Measurements from ENCODE around the gene ADGRD1.

The ADGRD1 gene

DNA sequence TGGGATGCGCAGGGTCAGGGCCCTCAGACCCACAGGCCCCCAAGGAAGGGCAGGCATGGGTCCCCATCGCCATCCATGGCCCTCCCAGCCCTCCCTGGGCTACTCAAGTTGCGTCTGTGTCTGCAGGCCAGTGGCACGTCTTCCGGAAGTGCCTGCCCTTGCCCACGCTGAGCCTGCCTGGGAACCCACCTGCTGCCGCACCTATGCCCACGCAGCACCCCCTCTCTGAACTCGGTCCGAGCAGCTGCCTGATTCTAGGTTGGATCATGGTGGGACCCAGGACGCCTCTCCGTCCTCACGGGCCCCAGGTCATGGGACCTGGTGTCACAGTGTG is 182.8 kb downstream of the ADGRD1 start:
- Histone ChIP-seq H3K27me3 (ENCODE audit: control insufficient read depth in 2 of 2, insufficient read depth in 2 of 2, low read length in 2 of 2) (no peaks in the 10 kb centered on the region), H3K36me3 (ENCODE audit: control insufficient read depth in 2 of 2, insufficient read depth in 2 of 2, low read length in 2 of 2) (no peaks in the 10 kb centered on the region), H3K27ac (ENCODE audit: low read depth in 2 of 2, low read length in 2 of 2) (no peak overlapping the region), H3K4me3 (ENCODE audit: low read length in 2 of 2) (no peak overlapping the region), H3K9ac (ENCODE audit: low read depth in 1 of 2, low read length in 2 of 2) (no peak overlapping the region), H3K9me3 (ENCODE audit: control insufficient read depth in 2 of 2, low read length in 2 of 2) (no peaks in the 10 kb centered on the region), H3K4me1 (ENCODE audit: control insufficient read depth in 2 of 2, insufficient read depth in 2 of 2, low read length in 2 of 2) (no peaks in the 10 kb centered on the region)

DNA sequence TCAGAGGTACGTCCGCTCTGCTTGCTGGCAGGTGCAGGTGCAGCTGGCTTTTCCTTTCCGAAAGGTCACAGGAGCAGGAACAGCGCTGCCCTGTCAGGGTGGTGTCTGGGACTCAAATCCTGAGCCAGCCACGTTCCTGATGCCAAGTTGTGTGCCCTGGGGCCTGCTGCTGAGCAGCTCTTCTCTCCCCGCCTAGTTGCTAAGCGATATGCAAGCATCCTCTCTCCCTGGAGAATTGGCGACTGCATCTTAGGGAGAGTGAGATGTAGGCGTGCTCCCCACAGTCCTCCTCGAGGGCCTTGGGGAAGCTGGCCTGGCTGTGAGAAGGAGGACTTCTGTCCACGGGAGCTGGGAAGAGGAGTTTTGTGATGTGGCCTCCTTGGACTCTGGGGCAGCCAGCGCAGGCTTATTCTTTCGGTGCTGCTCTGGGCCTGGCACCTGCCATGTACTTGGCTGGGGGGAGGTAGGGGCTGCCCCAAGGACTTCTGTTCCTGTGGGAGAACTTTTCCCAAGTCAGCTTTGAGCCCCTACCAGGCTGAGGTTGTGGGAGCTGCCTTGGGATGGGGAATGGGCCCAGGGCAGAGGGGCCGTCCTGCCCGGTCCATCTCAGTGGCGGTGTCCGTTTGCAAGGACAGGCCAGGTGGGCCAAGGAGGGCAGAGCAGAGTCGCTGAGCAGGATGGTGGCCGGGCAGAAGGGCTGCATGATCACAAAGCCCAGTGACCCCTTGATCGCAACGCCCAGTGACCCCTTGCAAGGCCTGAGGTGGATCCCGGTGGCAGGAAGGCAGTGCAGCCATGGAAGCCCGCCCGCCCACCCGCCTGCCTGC is 183.5 kb downstream of the ADGRD1 start:
- no peaks in the 10 kb centered on the region for H3K4me1 ChIP-seq (ENCODE audit: control insufficient read depth in 2 of 2, insufficient read depth in 2 of 2, low read length in 2 of 2)
- H3K27me3 ChIP-seq (ENCODE audit: control insufficient read depth in 2 of 2, insufficient read depth in 2 of 2, low read length in 2 of 2) = no peaks in the 10 kb centered on the region
- H3K9ac ChIP-seq (ENCODE audit: low read depth in 1 of 2, low read length in 2 of 2) = no peak overlapping the region
- no peaks in the 10 kb centered on the region for H3K9me3 ChIP-seq (ENCODE audit: control insufficient read depth in 2 of 2, low read length in 2 of 2)
- H3K27ac ChIP-seq (ENCODE audit: low read depth in 2 of 2, low read length in 2 of 2) = no peak overlapping the region
- no peaks in the 10 kb centered on the region for H3K36me3 ChIP-seq (ENCODE audit: control insufficient read depth in 2 of 2, insufficient read depth in 2 of 2, low read length in 2 of 2)
- H3K4me3 ChIP-seq (ENCODE audit: low read length in 2 of 2) = no peak overlapping the region

DNA sequence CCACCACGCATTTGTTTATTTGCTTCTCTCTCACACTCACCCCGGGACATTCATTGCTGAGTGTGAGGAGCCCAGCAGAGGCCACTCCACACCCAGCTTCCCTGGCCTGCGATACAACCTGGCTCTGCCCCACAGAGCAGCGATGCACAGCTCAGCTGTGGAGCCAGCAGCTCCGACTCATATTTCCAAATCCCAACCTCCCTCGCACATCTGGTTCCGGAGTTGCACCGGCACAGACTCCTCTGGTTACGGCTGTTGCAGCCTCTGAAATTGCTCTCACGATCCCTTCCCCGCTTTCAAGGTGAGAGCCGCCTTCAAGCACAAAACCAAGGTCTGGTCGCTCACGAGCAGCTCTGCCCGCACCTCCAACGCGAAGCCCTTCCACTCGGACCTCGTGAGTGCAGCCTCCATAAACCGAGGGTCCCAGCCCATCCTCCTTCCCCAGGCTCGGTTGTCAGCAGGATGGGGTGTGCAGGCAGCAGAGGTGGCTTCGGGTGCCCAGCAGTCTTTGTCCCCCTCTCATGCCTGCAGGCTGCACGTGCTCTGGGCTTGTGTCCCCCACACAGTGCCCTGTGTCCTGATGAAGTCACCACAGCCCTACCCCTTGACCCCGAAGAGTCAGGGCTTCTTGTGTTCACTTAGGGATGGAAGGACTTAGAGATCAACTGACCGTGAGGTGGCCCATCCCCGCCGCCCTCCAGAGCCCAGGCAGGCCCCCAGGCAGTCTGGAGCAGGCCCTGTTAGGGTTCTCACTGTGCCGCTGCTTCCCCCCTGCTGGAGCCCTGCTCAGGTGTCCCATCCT is 184.3 kb downstream of the ADGRD1 start:
- Histone ChIP-seq H3K27me3 (ENCODE audit: control insufficient read depth in 2 of 2, insufficient read depth in 2 of 2, low read length in 2 of 2) (no peaks in the 10 kb centered on the region), H3K36me3 (ENCODE audit: control insufficient read depth in 2 of 2, insufficient read depth in 2 of 2, low read length in 2 of 2) (no peaks in the 10 kb centered on the region), H3K9me3 (ENCODE audit: control insufficient read depth in 2 of 2, low read length in 2 of 2) (no peaks in the 10 kb centered on the region), H3K4me1 (ENCODE audit: control insufficient read depth in 2 of 2, insufficient read depth in 2 of 2, low read length in 2 of 2) (no peaks in the 10 kb centered on the region), H3K4me3 (ENCODE audit: low read length in 2 of 2) (no peak overlapping the region), H3K27ac (ENCODE audit: low read depth in 2 of 2, low read length in 2 of 2) (no peak overlapping the region), H3K9ac (ENCODE audit: low read depth in 1 of 2, low read length in 2 of 2) (no peak overlapping the region)

DNA sequence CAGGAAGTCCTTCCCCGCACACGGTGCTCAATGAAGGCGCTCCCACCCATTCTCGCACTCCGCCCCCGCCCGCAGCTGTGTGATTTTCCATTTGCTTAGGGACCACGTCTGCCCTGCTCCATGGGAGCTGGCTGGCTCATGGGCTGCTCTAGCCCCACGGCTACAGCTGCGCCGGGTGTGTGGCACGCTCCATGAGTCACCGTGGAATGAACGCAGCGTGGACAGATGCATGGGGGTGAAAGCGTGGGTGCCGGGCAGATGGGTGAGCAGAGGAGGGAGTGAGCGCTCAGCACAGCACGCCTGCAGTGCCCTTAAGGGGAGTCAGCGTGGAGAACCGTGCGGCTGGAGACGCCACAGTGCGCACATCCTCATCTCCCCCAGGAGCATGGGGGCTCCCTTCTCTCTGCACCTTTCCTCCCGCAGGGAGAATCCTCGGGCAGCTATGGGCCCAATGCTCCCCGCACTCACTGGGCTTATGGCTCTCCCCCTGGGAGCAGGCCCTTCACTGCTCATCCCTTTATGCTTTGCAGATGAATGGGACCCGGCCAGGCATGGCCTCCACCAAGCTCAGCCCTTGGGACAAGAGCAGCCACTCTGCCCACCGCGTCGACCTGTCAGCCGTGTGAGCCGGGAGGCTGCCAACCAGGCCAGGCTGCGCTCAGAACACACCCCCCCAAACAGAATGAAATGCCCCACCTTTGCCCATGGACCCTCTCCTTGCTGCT is 185.1 kb downstream of the ADGRD1 start:
- no peaks in the 10 kb centered on the region for H3K36me3 ChIP-seq (ENCODE audit: control insufficient read depth in 2 of 2, insufficient read depth in 2 of 2, low read length in 2 of 2)
- H3K27ac ChIP-seq (ENCODE audit: low read depth in 2 of 2, low read length in 2 of 2) = no peak overlapping the region
- no peaks in the 10 kb centered on the region for H3K27me3 ChIP-seq (ENCODE audit: control insufficient read depth in 2 of 2, insufficient read depth in 2 of 2, low read length in 2 of 2)
- H3K9ac ChIP-seq (ENCODE audit: low read depth in 1 of 2, low read length in 2 of 2) = no peak overlapping the region
- no peaks in the 10 kb centered on the region for H3K9me3 ChIP-seq (ENCODE audit: control insufficient read depth in 2 of 2, low read length in 2 of 2)
- no peaks in the 10 kb centered on the region for H3K4me1 ChIP-seq (ENCODE audit: control insufficient read depth in 2 of 2, insufficient read depth in 2 of 2, low read length in 2 of 2)
- no peak overlapping the region for H3K4me3 ChIP-seq (ENCODE audit: low read length in 2 of 2)

DNA sequence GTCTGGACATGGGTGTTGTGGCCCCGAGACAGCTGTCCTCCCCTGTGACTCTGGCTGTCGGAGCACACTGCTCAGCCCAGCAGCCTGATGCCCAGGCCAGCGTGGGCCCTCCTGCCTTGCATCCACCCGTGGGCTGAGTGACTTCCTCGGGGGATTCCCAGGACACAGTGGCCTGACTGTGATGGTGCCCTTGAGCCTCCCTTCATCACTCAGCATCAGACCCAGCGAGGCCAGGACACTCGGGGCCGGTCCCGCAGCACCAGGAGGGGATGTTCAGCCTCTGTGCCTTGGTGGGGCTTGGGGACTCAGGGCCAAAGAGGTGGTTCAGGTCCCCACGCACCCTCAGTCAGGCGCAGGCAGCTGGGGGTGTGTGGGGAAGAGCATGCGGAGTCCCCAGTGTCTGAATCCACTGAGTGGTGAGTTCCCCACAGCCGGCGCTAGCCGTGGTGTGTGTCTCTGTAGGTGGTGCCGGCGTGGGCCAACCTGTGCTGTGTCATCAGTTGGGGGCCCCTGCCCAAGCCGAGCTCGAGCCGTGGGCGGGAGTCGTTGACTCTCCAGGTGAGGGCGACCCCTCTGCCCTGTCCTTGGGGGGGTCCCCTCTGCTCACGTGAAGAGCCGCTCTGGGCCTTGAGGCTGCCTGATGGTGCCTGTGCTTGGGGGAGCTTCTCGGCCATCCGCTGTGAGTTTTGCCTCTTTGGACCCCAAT is 185.8 kb downstream of the ADGRD1 start:
- H3K27me3 ChIP-seq (ENCODE audit: control insufficient read depth in 2 of 2, insufficient read depth in 2 of 2, low read length in 2 of 2) = no peaks in the 10 kb centered on the region

DNA sequence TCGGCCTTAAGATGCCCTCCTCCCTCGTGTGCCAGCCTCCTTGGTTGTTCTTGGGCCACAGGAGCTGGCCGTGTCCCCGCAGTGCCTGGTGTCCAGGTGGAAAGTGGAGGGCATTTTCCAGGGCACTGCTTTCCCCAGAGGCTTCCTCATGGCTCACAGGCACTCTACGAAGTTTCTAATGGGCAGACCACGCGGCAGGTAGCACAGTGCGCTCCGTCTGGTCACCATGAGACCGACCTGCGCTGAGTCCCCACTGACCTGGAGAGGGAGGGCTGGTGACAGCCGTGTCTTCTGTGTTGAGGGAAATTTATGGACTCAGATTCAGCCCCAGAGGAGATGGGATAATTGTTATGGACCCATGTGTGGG is 186.3 kb downstream of the ADGRD1 start:
- no peaks in the 10 kb centered on the region for H3K36me3 ChIP-seq (ENCODE audit: control insufficient read depth in 2 of 2, insufficient read depth in 2 of 2, low read length in 2 of 2)
- H3K4me3 ChIP-seq (ENCODE audit: low read length in 2 of 2) = no peak overlapping the region
- no peaks in the 10 kb centered on the region for H3K4me1 ChIP-seq (ENCODE audit: control insufficient read depth in 2 of 2, insufficient read depth in 2 of 2, low read length in 2 of 2)
- no peaks in the 10 kb centered on the region for H3K9me3 ChIP-seq (ENCODE audit: control insufficient read depth in 2 of 2, low read length in 2 of 2)
- H3K27ac ChIP-seq (ENCODE audit: low read depth in 2 of 2, low read length in 2 of 2) = no peak overlapping the region
- no peaks in the 10 kb centered on the region for H3K27me3 ChIP-seq (ENCODE audit: control insufficient read depth in 2 of 2, insufficient read depth in 2 of 2, low read length in 2 of 2)
- H3K9ac ChIP-seq (ENCODE audit: low read depth in 1 of 2, low read length in 2 of 2) = no peak overlapping the region

More for the DNA sequence above, 185.8 kb downstream of the ADGRD1 start:
- Histone ChIP-seq H3K4me1 (ENCODE audit: control insufficient read depth in 2 of 2, insufficient read depth in 2 of 2, low read length in 2 of 2) (no peaks in the 10 kb centered on the region), H3K9me3 (ENCODE audit: control insufficient read depth in 2 of 2, low read length in 2 of 2) (no peaks in the 10 kb centered on the region), H3K36me3 (ENCODE audit: control insufficient read depth in 2 of 2, insufficient read depth in 2 of 2, low read length in 2 of 2) (no peaks in the 10 kb centered on the region), H3K27ac (ENCODE audit: low read depth in 2 of 2, low read length in 2 of 2) (no peak overlapping the region), H3K4me3 (ENCODE audit: low read length in 2 of 2) (no peak overlapping the region), H3K9ac (ENCODE audit: low read depth in 1 of 2, low read length in 2 of 2) (no peak overlapping the region)

DNA sequence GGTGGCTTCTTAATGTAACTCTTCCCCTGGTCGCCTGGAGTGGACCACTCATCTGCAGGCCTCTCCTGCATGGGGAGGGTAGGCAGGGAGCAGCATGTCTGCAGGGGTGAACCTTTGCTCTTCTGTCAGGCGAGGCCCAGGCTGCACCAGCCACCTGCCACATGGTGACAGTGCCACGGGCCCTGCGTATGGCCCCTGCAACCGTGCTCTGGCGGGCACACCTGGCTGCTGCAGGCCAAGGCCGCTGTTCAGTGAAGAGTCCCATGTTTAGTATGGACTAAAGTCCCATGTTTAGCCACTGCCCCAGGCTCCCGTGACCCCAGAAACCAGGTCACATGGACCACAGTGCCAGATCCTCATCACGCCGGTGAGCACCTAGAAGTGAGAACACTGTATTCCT is 187.0 kb downstream of the ADGRD1 start:
- Histone ChIP-seq H3K27me3 (ENCODE audit: control insufficient read depth in 2 of 2, insufficient read depth in 2 of 2, low read length in 2 of 2) (no peaks in the 10 kb centered on the region), H3K27ac (ENCODE audit: low read depth in 2 of 2, low read length in 2 of 2) (no peak overlapping the region), H3K9ac (ENCODE audit: low read depth in 1 of 2, low read length in 2 of 2) (no peak overlapping the region), H3K4me1 (ENCODE audit: control insufficient read depth in 2 of 2, insufficient read depth in 2 of 2, low read length in 2 of 2) (no peaks in the 10 kb centered on the region), H3K4me3 (ENCODE audit: low read length in 2 of 2) (no peak overlapping the region), H3K36me3 (ENCODE audit: control insufficient read depth in 2 of 2, insufficient read depth in 2 of 2, low read length in 2 of 2) (no peaks in the 10 kb centered on the region), H3K9me3 (ENCODE audit: control insufficient read depth in 2 of 2, low read length in 2 of 2) (no peaks in the 10 kb centered on the region)

DNA sequence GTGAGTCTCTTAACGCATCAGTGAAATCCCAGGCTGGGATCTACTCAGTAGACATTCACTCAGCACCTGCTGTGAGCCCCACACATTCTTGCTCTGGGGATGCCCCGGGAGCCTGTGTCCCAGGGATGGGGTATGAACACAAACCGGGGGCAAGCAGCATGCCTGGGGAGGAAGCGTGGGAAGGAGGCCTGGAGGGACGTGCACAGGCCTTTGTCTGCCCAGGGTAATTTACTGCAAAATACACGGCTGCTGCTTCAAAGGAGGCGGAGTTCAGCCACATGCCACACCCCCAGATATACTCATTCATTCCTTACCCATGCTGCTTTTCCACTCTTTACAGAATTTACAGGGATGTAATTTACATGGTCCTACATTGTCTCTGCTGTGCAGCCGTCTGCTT is 187.8 kb downstream of the ADGRD1 start:
- Histone ChIP-seq H3K9me3 (ENCODE audit: control insufficient read depth in 2 of 2, low read length in 2 of 2) (no peaks in the 10 kb centered on the region), H3K36me3 (ENCODE audit: control insufficient read depth in 2 of 2, insufficient read depth in 2 of 2, low read length in 2 of 2) (no peaks in the 10 kb centered on the region), H3K27ac (ENCODE audit: low read depth in 2 of 2, low read length in 2 of 2) (no peak overlapping the region), H3K4me1 (ENCODE audit: control insufficient read depth in 2 of 2, insufficient read depth in 2 of 2, low read length in 2 of 2) (no peaks in the 10 kb centered on the region), H3K27me3 (ENCODE audit: control insufficient read depth in 2 of 2, insufficient read depth in 2 of 2, low read length in 2 of 2) (no peaks in the 10 kb centered on the region), H3K9ac (ENCODE audit: low read depth in 1 of 2, low read length in 2 of 2) (no peak overlapping the region), H3K4me3 (ENCODE audit: low read length in 2 of 2) (no peak overlapping the region)

DNA sequence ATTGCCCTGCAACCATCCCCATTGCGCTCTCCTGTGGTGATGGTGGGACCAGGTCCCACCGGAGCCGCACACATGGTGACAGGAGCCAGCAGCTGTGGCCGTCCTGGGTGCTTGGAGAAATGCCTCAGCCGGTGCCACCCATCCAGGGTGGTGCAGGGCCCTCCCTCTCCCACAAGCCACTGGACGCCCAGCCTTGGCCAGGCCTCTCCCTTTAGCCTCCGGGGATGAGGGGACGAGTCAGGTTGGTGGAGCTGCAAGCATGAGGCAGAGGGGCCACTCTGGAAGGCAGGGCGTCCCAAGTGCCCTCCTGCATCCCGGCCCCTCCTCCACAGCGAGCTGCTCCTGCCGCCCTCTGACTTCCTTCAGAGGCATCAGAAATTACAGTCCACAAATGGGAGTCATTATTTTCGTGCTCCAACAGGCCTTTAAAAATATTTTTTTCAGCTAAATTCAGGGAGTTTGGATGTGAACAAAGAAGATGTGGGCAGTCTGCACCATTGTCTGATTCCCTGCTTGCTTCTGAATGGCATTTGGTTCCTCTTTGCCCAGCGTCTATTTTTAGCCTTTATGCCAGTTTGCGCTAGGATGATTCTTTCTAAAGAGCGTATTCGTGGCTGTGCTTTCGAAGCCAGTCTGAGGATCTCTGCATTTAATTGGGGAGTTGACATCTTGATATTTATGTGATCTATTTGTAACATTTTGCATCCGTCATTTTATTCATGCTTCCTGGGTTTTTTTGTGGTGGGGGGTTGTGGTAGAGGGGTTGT is 189.4 kb downstream of the ADGRD1 start:
- no peak overlapping the region for H3K9ac ChIP-seq (ENCODE audit: low read depth in 1 of 2, low read length in 2 of 2)

More for the DNA sequence above, 189.4 kb downstream of the ADGRD1 start:
- H3K36me3 ChIP-seq (ENCODE audit: control insufficient read depth in 2 of 2, insufficient read depth in 2 of 2, low read length in 2 of 2) = no peaks in the 10 kb centered on the region
- H3K9me3 ChIP-seq (ENCODE audit: control insufficient read depth in 2 of 2, low read length in 2 of 2) = no peaks in the 10 kb centered on the region
- no peak overlapping the region for H3K27ac ChIP-seq (ENCODE audit: low read depth in 2 of 2, low read length in 2 of 2)
- H3K27me3 ChIP-seq (ENCODE audit: control insufficient read depth in 2 of 2, insufficient read depth in 2 of 2, low read length in 2 of 2) = no peaks in the 10 kb centered on the region
- no peak overlapping the region for H3K4me3 ChIP-seq (ENCODE audit: low read length in 2 of 2)
- no peaks in the 10 kb centered on the region for H3K4me1 ChIP-seq (ENCODE audit: control insufficient read depth in 2 of 2, insufficient read depth in 2 of 2, low read length in 2 of 2)
